ENCODE data around the gene RPS19.

RPS19 gene

GRCh38 chr19:41879670-41880328 lies 19.7 kb downstream of the RPS19 start:
- DNase-seq: no peak

DNA sequence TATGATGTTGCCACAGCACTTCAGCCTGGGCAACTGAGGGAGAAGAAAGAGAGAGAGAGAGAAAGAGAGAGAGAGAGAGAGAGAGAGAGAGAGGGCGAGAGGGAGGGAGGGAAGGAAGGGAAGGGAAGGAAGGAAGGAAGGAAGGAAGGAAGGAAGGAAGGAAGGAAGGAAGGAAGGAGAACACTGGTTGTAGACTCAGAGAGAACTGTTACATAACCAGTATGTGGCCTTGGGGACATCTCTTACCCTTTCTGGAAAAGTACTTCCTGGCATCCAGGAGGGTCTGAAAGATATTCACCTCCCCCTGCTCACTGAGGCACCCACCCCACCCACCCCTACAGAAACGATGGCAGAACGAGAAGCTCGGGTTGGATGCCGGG lies 20.3 kb downstream of the RPS19 start:
- no peak for DNase-seq

DNA sequence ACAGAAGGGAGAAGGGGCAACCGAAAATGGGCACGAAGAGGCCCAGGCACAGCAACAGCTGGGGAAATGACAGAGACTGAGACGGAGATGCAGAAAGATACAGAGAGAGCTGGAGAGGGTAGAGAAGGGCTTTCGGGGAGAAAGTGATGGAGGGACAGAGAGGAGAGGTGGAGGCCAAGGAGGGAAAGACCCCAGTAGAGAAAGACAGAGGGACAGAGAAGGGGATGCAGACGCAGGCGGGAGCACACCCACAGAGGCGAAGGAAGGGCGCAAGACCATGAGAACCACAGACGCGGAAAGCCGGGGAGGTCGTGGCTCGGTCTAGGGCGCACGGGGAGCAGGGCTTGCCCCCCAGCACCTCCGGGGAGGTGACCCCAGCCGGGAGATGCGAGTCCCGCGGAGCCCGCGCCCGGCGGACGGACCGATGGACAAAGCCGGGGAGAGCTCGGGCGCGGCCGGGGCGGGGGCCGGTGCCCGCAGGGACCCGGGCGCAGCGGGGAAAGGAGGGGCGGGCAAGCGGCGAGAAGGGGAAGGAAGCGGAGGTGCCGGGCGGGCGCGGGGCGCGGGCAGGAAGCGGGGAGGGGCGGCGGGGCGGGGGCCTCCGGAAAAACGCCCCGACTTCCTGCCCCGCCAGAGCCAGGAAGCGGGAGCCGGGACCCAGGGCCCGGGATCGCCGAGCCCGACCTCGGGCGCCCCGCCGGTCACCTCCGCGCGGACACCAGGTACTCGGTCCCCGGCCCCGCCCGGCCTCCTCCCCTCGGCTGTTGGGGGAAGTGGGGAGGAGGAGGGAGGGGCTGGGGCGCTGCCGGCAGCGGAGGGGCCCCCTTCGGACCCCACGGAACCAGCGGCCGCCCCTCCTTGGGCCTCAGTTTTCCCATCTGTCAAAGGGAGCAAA lies 22.8 kb downstream of the RPS19 start, which contains the start of gene ARHGEF1:
ARHGEF1 (plus strand) TSS at position 617 of the 895 bp plus-strand sequence. CDS start 4,899 bp downstream, outside the sequence.
- DNase-seq: no peak

DNA sequence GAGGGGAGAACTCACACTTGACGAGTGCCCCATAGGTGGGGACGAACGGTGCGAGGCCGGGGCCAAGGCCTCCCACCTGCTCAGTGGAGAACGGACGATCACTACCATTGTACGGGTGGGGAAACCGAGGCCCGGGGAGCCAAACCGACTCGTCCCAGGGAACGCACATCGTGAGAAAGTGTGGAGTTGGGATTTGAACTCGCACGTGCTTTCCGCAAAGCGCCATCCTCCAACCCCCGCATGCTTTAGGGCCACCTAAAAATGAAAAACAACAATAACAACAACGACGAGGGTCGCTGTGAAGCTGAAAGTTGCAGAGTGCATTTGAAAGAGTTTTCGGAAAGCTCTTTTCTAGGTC lies 23.4 kb downstream of the RPS19 start:
- no peak for DNase-seq

DNA sequence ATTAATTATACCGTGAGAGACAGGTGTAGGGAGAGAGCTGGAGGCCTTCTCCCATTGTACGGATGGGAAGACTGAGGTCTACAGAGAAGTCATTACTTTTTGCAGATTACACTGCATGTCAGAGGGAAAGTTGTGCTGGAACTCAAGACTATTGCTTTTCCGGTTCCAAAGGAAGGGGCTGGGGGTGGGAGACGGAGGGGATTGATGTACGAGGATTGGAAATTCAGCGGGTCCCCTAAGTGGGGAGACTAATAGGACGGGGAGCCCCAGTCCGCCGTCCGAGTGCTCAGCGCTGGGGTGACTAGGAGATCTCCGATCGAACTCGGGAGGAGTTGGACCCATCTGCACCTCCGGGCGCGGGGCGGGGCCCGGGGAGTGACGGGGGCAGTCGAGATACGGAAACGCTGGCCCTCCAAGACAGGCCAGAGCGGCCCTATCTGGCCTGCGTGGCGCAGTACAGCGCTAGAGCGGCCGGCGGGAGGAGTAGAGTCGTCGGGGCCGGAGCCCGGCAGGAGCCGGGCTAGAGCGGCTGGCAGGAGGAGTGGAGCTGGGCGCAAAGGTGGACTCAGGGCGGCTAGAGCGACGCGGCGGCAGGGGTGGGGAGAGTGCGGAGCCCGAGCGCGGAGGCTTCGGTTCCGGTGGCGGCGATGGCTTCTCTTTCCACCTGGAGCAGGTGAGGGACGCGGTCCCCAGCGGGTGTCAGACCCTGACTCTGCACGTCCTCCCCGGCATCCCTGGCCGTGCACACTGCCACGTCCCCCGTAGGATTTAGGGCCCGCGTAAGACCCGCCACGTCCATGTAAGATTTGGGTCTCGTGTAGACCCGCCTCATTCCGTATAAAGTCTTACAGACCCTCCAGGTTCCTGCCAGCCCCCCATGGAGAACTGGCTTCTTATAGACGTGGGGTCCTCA lies 24.0 kb downstream of the RPS19 start:
- peak; percentile 95 for DNase-seq

- DNase-seq: no peak
Observed at GRCh38 chr19:41886761-41887710, 27.0 kb downstream of the RPS19 start.

GRCh38 chr19:41887711-41888382 lies 27.8 kb downstream of the RPS19 start:
- no peak for DNase-seq

GRCh38 chr19:41888926-41889325 lies 28.9 kb downstream of the RPS19 start:
- DNase-seq: no peak

GRCh38 chr19:41889896-41890295 lies 29.8 kb downstream of the RPS19 start:
- no peak for DNase-seq

GRCh38 chr19:41890936-41891335 lies 30.9 kb downstream of the RPS19 start:
- DNase-seq: no peak

DNA sequence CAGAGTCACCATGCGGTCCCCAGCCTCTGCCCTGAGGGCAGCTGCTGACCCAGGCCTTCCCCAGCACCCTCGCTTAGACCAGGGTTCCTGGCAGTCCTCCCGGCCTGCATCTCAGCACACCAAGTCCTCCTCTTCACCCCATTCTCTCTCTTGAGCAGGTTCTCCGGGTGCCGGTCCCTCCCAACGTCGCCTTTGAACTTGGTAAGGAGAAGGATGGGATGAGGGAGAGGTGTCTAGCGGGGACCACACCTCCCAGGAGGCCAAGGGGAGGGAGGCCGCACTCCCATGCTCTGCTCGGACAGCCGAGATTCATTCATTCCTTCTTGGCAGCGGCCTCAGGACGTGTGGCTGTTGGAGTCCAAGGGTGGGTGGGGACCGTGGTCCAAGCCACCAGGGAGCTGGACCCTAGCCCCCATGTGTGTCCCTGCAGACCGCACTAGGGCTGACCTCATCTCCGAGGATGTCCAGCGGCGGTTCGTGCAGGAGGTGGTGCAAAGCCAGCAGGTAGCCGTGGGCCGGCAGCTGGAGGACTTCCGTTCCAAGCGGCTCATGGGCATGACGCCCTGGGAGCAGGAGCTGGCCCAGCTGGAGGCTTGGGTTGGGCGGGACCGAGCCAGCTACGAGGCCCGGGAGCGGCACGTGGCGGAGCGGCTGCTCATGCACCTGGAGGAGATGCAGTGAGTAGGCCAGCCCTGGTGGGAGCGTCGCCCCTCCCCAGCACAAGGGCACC lies 32.3 kb downstream of the RPS19 start:
- DNase-seq: no peak

DNA sequence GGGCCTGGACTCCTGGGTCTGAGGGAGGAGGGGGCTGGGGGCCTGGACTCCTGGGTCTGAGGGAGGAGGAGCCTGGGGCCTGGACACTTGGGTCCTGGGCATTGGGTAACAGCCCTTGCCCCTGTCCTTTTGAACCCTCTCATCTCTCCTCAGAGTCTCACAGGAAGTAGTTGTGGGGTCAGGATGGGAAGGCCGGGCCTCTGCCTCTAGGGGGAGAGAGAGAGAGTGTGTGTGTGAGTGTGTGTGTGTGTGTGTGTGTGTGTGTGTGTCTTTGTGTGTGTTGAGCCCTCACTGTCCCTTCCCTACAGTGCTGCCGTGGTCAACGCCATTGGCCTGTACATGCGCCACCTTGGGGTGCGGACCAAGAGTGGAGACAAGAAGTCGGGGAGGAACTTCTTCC lies 33.8 kb downstream of the RPS19 start:
- DNase-seq: no peak

DNA sequence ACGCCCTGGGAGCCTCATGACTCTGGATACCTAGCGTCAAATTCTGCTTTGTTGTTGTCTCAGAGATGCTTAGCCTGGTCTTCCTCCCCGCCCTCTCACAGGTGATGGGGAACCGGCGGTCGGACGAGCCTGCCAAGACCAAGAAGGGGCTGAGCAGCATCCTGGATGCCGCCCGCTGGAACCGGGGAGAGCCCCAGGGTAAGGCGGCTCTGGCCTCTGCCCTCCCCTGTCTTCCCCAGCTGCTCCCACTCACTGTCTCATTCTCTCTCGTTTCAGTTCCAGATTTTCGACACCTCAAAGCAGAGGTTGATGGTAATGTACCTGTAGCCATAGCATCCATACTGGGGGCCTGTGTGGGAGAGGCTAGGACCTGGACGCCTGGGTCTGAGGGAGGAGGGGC lies 34.3 kb downstream of the RPS19 start:
- no peak for DNase-seq

DNA sequence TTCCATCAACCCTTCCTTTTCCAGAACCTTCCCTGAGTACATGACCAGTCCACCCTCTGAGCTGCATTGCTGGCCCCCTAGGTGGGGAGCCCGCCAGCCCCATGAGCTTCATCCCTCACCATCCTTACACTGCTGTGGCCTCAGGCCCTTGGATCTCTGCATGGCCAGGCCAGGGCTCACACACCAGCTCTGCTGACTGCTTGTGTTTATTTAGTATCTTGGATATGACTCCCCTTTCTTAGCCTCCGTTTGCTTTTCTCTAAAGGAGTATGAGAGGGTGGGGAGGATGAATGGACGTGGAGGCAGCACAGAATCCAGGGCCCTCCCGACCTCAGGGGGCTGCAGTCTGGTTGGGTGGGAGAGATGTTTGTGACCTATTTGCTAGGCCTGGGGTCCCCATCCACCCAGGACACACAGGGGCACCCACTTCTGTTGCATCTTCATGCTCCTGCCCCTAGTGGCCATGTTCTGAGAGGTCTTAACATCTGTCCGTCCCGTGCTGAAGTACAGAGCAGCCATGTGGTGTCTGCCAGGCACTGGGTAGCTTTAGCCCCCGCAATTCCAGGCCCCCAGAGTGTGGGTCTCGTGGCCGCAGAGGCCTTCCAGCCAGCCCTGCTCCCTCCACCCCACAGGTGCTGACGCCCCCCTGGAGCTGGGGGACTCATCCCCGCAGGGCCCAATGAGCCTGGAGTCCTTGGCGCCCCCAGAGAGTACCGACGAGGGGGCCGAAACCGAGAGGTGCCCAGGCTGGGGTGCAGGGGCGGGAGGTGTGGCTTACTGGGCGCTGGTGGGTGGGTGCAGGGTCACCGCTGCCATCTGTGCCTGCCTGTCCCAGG lies 35.9 kb downstream of the RPS19 start:
- no peak for DNase-seq

GRCh38 chr19:41896581-41896942 lies 36.5 kb downstream of the RPS19 start:
- DNase-seq: no peak

- no peak for DNase-seq
Observed at GRCh38 chr19:41897181-41897580, 37.1 kb downstream of the RPS19 start.

- no peak for DNase-seq
Observed at GRCh38 chr19:41897820-41898219, 37.8 kb downstream of the RPS19 start.

DNA sequence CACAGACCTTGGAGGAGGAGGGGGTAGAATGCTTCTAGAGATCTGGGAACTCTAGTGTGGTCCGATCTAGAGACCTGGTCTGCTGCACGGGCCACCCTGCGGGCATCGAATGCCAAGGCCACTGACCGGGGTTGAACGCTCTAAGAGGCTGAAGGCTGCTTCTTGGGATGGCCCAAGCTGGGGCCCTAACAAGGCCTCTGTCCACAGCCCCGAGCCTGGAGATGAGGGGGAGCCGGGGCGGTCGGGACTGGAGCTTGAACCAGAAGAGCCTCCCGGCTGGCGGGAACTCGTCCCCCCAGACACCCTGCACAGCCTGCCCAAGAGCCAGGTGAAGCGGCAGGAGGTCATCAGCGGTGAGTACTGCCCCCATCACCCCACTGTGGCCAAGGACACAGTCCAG lies 38.2 kb downstream of the RPS19 start:
- DNase-seq: no peak

DNA sequence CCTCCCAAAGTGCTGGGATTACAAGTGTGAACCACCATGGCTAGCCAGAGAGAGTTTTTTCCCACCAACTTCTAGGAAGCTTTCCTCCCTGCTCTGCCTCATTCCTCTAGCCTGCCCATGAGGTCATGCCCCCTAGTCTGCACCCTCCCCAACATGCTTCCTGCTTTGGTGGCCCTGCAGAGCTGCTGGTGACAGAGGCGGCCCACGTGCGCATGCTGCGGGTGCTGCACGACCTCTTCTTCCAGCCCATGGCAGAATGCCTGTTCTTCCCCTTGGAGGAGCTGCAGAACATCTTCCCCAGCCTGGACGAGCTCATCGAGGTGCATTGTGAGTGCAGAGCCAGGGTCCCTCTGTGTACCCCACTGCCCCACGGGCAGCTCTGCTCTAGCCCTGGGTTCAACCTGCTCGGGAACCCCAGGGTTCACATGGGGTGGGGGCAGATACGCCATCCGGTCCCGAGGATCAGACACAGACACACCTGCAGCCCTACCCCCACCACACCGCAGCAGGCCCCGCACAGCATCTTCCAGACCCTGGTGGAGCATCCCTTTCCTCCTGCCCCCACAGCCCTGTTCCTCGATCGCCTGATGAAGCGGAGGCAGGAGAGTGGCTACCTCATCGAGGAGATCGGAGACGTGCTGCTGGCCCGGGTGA lies 41.8 kb downstream of the RPS19 start:
- no peak for DNase-seq

All from NCI-H1092 treated with DMSO at 0.1 percent for 48 hours (cell line).